Stimulated activated CD4-positive, alpha-beta T cell treated with anti-CD3 and anti-CD28 coated beads, Interleukin-4, amount 100 ng/mL, for 1 hour (primary cell): Measurements from ENCODE around the gene NUDT4.
"Not testable (repeated sequence)": the region's sequence is repeated elsewhere in the genome, so short reads cannot be mapped to it uniquely, and the experiment has no call there.

ENCODE experiments used
- DNase-seq: peaks from one replicate; pipeline ENCODE4 v3.0.0-alpha.2; 2020

Gene NUDT4

DNA sequence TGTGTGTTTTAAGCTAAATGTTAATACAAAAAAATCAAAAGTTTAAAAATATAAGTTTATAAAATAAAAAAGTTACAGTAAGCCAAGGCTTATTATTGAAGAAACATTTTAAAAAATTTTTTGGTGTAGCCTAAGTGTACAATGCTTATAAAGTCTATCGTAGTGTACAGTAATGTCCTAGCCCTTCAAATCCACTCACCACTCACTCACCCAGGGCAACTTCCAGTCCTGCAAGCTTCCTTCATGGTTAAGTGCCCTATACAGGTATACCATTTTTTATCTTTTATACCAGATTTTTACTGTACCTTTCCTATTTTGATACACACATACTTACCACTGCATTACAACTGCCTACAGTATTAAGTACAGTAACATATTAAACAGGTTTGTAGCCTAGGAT, 52.1 kb downstream of the NUDT4 start:
- DNase-seq = no peak

- DNase-seq = no peak
These were observed 52.6 kb downstream of the NUDT4 start for GRCh38 chr12:93430280-93430679.

- not testable (repeated sequence) for DNase-seq
These were observed 54.3 kb downstream of the NUDT4 start for GRCh38 chr12:93432031-93432430.

DNA sequence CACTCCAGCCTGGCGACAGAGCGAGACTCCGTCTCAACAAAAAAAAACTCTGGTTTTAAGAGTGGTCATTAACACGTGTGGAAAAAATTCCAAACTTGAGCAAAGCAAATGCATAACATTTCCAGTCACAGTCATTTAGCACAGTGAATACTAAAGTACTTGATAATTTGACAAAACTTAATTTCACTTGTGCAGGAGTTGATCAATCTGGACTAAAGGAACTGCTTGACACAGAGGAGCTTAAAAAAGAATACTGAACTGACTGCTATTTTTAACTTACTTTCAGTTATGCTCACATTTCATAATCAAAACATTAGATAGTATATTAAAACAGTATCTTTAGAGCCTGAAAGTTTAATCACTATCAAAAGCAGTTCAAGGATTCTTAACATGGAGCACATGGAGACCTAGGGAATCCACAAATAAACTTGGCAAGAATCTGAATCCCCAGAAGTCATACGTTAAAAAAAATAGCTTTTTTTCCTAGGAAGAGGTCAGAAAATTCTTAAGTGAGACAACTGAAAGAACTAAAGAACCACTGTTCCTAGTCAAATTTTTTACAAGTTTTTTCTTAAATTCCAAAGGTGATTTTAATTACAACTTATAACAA, 56.6 kb downstream of the NUDT4 start:
- DNase-seq = no peak

DNA sequence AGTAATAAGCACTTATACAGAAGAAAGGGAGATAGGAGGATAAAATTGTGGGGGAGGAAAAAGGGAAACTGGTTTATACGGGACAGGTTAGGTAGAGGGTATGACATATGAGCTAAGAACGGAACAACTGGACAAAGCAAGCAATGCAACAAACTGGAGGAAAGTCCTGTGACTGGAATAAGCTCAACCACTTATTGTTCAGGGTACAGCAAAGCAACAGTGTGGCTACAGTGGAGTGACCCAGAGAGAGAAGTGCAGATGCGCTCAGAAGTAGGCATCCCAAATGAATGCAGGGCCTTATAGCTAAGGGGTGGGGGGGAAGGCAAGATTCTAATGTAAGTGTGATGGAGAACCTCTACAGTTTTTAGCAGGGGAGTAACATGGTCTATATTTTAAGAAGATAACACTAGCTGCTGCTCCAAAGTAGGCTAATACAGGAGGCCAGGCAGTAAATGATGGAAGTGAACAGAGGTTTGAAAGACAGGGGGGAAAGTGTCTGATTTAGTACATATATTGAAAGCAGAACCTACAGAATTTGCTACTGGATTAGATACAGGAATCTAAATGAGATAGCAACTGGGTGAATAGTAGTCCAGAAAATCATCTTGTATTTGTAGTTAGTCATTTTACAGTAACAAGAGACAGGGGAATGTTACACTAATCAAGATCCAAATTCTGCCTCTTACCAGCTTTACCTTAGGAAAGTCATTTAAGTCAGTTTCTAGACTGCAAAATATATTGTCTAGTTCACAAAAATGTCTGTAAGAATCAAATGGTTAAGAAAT, 60.7 kb downstream of the NUDT4 start:
- DNase-seq = no peak

GRCh38 chr12:93440043-93440835, 62.5 kb downstream of the NUDT4 start:
- no peak for DNase-seq

DNA sequence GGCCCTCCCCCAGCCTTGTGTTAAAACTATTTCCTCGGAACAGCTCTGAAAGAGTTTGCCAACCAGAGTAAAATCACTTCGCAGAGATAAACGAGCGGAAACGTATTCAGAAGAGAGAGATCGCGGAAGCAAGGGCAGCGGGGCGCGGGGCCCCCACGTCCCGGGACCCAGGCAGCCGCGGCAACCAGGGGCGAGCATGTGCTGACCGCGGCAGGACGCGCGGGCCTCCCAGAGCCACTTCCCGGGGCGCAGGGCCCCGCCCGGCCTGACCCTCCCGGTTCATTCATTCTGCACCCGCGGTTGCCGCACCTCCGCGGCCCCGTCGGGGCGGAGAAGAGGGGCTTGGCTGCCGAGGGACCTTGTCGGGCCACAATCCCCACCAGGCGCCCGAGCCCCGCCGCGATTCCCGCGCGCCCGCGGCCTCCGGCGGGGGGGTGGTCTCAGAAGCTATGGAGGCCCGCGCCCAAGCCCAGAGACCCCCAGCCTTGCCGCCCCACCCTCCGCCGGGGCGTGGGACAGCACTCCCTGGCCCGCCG, 63.4 kb downstream of the NUDT4 start:
- peak; percentile 26 for DNase-seq

- peak; percentile 98 for DNase-seq
These were observed 64.1 kb downstream of the NUDT4 start, which contains the start of gene UBE2N for GRCh38 chr12:93441617-93442410. TSS of gene UBE2N (minus strand) at chr12:93441947. CDS start at chr12:93441884, 63 bp downstream.

GRCh38 chr12:93442411-93443340, 65.0 kb downstream of the NUDT4 start:
- no peak for DNase-seq

- no peak for DNase-seq
These were observed 65.9 kb downstream of the NUDT4 start for GRCh38 chr12:93443576-93443975.

DNA sequence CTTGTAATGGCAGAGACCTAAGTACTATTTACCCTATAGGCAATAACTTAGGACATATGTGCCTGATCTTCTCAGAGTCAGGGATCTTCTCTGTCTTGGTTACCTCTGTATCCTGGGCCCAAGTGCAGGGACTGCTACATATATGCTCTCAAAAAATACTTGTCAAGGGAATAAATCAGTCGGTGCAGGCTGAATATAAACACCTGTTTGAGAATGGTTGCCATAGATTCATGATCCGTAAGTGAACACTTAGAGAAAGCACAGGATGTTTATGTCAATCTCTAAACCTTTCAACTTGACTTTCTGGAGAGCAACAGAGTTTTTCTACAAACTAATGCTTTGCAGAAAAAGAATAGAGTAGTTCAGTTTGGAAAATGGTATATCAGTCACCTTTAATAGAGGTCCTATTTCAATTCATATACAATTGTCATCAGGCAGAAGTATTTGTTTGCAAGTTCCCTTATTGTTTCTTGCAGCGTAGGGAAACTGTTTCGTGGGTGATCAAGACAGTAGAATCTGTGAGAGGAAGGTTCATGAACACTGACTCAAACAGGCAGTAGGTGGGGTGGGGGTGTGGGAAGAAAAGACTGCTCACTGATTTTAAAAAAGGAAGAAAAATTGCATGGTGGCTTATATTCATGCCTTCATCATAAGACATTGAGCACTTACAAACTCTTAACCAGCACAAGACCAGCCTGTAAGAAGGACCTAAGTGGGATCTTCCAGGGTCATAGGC, 70.0 kb downstream of the NUDT4 start:
- DNase-seq = peak; percentile 24

- DNase-seq = no peak
These were observed 71.1 kb downstream of the NUDT4 start for GRCh38 chr12:93448796-93449195.

- DNase-seq = no peak
These were observed 71.6 kb downstream of the NUDT4 start for GRCh38 chr12:93449277-93449676.

GRCh38 chr12:93451423-93452158, 73.9 kb downstream of the NUDT4 start:
- DNase-seq = no peak

- no peak for DNase-seq
These were observed 75.9 kb downstream of the NUDT4 start for GRCh38 chr12:93453633-93454032.

- no peak for DNase-seq
These were observed 78.4 kb downstream of the NUDT4 start for GRCh38 chr12:93456077-93456476.
